ENCODE measurements around the gene CD44. TPM values are rescaled to one million over a fixed set of nuclear protein-coding genes. Genes with fewer than 3 reads are reported as not detected.

CD44 gene
- total RNA-seq, 3 donors from 2014 or later, result 468 to 781 (median 646) TPM

- Mint-ChIP-seq H3K4me1 (ENCODE audit: low read depth) (peaks cover 54% of the 10 kb centered on the region), H3K4me3 (no peak overlapping the region), H3K27me3 (ENCODE audit: low read depth) (no peaks in the 10 kb centered on the region), H3K9me3 (no peaks in the 10 kb centered on the region), H3K36me3 (ENCODE audit: insufficient read depth) (no peaks in the 10 kb centered on the region)
- DNase-seq (no peak), ATAC-seq (no peak)
Observed at GRCh38 chr11:35250621-35251020, 111.7 kb downstream of the CD44 start.

- peaks cover 51% of the 10 kb centered on the region for H3K4me1 Mint-ChIP-seq (ENCODE audit: low read depth)
- H3K36me3 Mint-ChIP-seq (ENCODE audit: insufficient read depth), result no peaks in the 10 kb centered on the region
- DNase-seq (no peak), ATAC-seq (no peak)
- H3K27me3 Mint-ChIP-seq (ENCODE audit: low read depth), result no peaks in the 10 kb centered on the region
- no peak overlapping the region for H3K4me3 Mint-ChIP-seq
- no peaks in the 10 kb centered on the region for H3K9me3 Mint-ChIP-seq
Observed at GRCh38 chr11:35253237-35253636, 114.3 kb downstream of the CD44 start.

GRCh38 chr11:35255514-35255913 is 116.5 kb downstream of the CD44 start:
- no peaks in the 10 kb centered on the region for H3K27me3 Mint-ChIP-seq (ENCODE audit: low read depth)
- no peaks in the 10 kb centered on the region for H3K36me3 Mint-ChIP-seq (ENCODE audit: insufficient read depth)
- H3K4me3 Mint-ChIP-seq, result no peak overlapping the region
- peaks cover 40% of the 10 kb centered on the region for H3K4me1 Mint-ChIP-seq (ENCODE audit: low read depth)
- no peaks in the 10 kb centered on the region for H3K9me3 Mint-ChIP-seq
- no peak for DNase-seq
- no peak for ATAC-seq

GRCh38 chr11:35256296-35256695 is 117.3 kb downstream of the CD44 start:
- H3K36me3 Mint-ChIP-seq (ENCODE audit: insufficient read depth), result no peaks in the 10 kb centered on the region
- H3K4me3 Mint-ChIP-seq, result no peak overlapping the region
- no peaks in the 10 kb centered on the region for H3K27me3 Mint-ChIP-seq (ENCODE audit: low read depth)
- peaks cover 38% of the 10 kb centered on the region for H3K4me1 Mint-ChIP-seq (ENCODE audit: low read depth)
- ATAC-seq (no peak), DNase-seq (no peak)
- no peaks in the 10 kb centered on the region for H3K9me3 Mint-ChIP-seq

- ATAC-seq (peak; percentile 85 to 98), DNase-seq (no peak)
- H3K27me3 Mint-ChIP-seq (ENCODE audit: low read depth), result no peaks in the 10 kb centered on the region
- no peak overlapping the region for H3K4me3 Mint-ChIP-seq
- peaks cover 34% of the 10 kb centered on the region for H3K4me1 Mint-ChIP-seq (ENCODE audit: low read depth)
- no peaks in the 10 kb centered on the region for H3K9me3 Mint-ChIP-seq
- H3K36me3 Mint-ChIP-seq (ENCODE audit: insufficient read depth), result no peaks in the 10 kb centered on the region
Observed at GRCh38 chr11:35257281-35257680, 118.3 kb downstream of the CD44 start.

GRCh38 chr11:35259529-35259928 is 120.6 kb downstream of the CD44 start:
- no peaks in the 10 kb centered on the region for H3K9me3 Mint-ChIP-seq
- no peak for ATAC-seq
- H3K27me3 Mint-ChIP-seq (ENCODE audit: low read depth), result no peaks in the 10 kb centered on the region
- no peak for DNase-seq
- H3K4me3 Mint-ChIP-seq, result no peak overlapping the region
- no peaks in the 10 kb centered on the region for H3K36me3 Mint-ChIP-seq (ENCODE audit: insufficient read depth)
- peaks cover 27% of the 10 kb centered on the region for H3K4me1 Mint-ChIP-seq (ENCODE audit: low read depth)

GRCh38 chr11:35260342-35260985 is 121.5 kb downstream of the CD44 start:
- ATAC-seq (no peak), DNase-seq (no peak)
- Mint-ChIP-seq H3K36me3 (ENCODE audit: insufficient read depth) (no peaks in the 10 kb centered on the region), H3K9me3 (no peaks in the 10 kb centered on the region), H3K27me3 (ENCODE audit: low read depth) (no peaks in the 10 kb centered on the region), H3K4me1 (ENCODE audit: low read depth) (peaks cover 24% of the 10 kb centered on the region), H3K4me3 (no peak overlapping the region)

- Mint-ChIP-seq H3K27me3 (ENCODE audit: low read depth) (no peaks in the 10 kb centered on the region), H3K4me1 (ENCODE audit: low read depth) (peaks cover 25% of the 10 kb centered on the region), H3K4me3 (no peak overlapping the region), H3K9me3 (no peaks in the 10 kb centered on the region), H3K36me3 (ENCODE audit: insufficient read depth) (no peaks in the 10 kb centered on the region)
- DNase-seq (no peak), ATAC-seq (no peak)
Observed at GRCh38 chr11:35261197-35261596, 122.2 kb downstream of the CD44 start.

- DNase-seq, result no peak
- Mint-ChIP-seq H3K4me1 (ENCODE audit: low read depth) (peaks cover 21% of the 10 kb centered on the region), H3K9me3 (no peaks in the 10 kb centered on the region), H3K27me3 (ENCODE audit: low read depth) (no peaks in the 10 kb centered on the region), H3K36me3 (ENCODE audit: insufficient read depth) (no peaks in the 10 kb centered on the region), H3K4me3 (no peak overlapping the region)
- no peak for ATAC-seq
Observed at GRCh38 chr11:35262056-35262455, 123.1 kb downstream of the CD44 start.

GRCh38 chr11:35262735-35263134 is 123.8 kb downstream of the CD44 start:
- DNase-seq, result no peak
- no peaks in the 10 kb centered on the region for H3K36me3 Mint-ChIP-seq (ENCODE audit: insufficient read depth)
- peaks cover 14% of the 10 kb centered on the region for H3K4me1 Mint-ChIP-seq (ENCODE audit: low read depth)
- no peaks in the 10 kb centered on the region for H3K9me3 Mint-ChIP-seq
- ATAC-seq, result no peak
- no peak overlapping the region for H3K4me3 Mint-ChIP-seq
- no peaks in the 10 kb centered on the region for H3K27me3 Mint-ChIP-seq (ENCODE audit: low read depth)

- Mint-ChIP-seq H3K36me3 (ENCODE audit: insufficient read depth) (no peaks in the 10 kb centered on the region), H3K4me1 (ENCODE audit: low read depth) (peaks cover 14% of the 10 kb centered on the region), H3K4me3 (no peak overlapping the region), H3K27me3 (ENCODE audit: low read depth) (no peaks in the 10 kb centered on the region), H3K9me3 (peaks cover 3% of the 10 kb centered on the region)
- DNase-seq (no peak), ATAC-seq (no peak)
Observed at GRCh38 chr11:35265755-35266454, 126.9 kb downstream of the CD44 start.

- H3K36me3 Mint-ChIP-seq (ENCODE audit: insufficient read depth), result no peaks in the 10 kb centered on the region
- no peak for ATAC-seq
Observed at GRCh38 chr11:35267504-35267903, 128.5 kb downstream of the CD44 start.

GRCh38 chr11:35270342-35270741 is 131.4 kb downstream of the CD44 start:
- peaks cover 49% of the 10 kb centered on the region for H3K4me1 Mint-ChIP-seq (ENCODE audit: low read depth)
- no peak overlapping the region for H3K4me3 Mint-ChIP-seq
- no peaks in the 10 kb centered on the region for H3K36me3 Mint-ChIP-seq (ENCODE audit: insufficient read depth)
- peaks cover 7% of the 10 kb centered on the region for H3K9me3 Mint-ChIP-seq
- DNase-seq (no peak), ATAC-seq (no peak)
- no peaks in the 10 kb centered on the region for H3K27me3 Mint-ChIP-seq (ENCODE audit: low read depth)

More at GRCh38 chr11:35267504-35267903, 128.5 kb downstream of the CD44 start:
- peaks cover 29% of the 10 kb centered on the region for H3K4me1 Mint-ChIP-seq (ENCODE audit: low read depth)
- H3K4me3 Mint-ChIP-seq, result no peak overlapping the region
- no peak for DNase-seq
- peaks cover 7% of the 10 kb centered on the region for H3K9me3 Mint-ChIP-seq
- no peaks in the 10 kb centered on the region for H3K27me3 Mint-ChIP-seq (ENCODE audit: low read depth)

- no peak for ATAC-seq
- Mint-ChIP-seq H3K27me3 (ENCODE audit: low read depth) (no peaks in the 10 kb centered on the region), H3K9me3 (peaks cover 7% of the 10 kb centered on the region), H3K36me3 (ENCODE audit: insufficient read depth) (no peaks in the 10 kb centered on the region), H3K4me3 (no peak overlapping the region), H3K4me1 (ENCODE audit: low read depth) (peaks cover 49% of the 10 kb centered on the region)
- DNase-seq, result no peak
Observed at GRCh38 chr11:35271031-35271430, 132.1 kb downstream of the CD44 start.

- Mint-ChIP-seq H3K9me3 (peaks cover 7% of the 10 kb centered on the region), H3K36me3 (ENCODE audit: insufficient read depth) (no peaks in the 10 kb centered on the region), H3K4me1 (ENCODE audit: low read depth) (peaks cover 49% of the 10 kb centered on the region), H3K27me3 (ENCODE audit: low read depth) (no peaks in the 10 kb centered on the region), H3K4me3 (peak overlapping the region; percentile 17)
- DNase-seq (peak; percentile 5), ATAC-seq (peak; percentile 91 to 93)
Observed at GRCh38 chr11:35272391-35272902, 133.5 kb downstream of the CD44 start.

All from activated T-cell treated with anti-CD3 and anti-CD28 coated beads, Interleukin-2, amount 50 U/mL, for 4 hours (primary cell).